GM12801 (cell line): ENCODE measurements around the gene SMARCA2.

ENCODE experiments used
- TF ChIP-seq, protein P1 (sequence below): IDR thresholded peaks from one replicate; pipeline ENCODE4 v1.5.1; 2011; ENCODE audit warnings: control low read depth; ENCODE audit not compliant: insufficient read length; ENCODE audit errors: extremely low read depth

The SMARCA2 gene

DNA sequence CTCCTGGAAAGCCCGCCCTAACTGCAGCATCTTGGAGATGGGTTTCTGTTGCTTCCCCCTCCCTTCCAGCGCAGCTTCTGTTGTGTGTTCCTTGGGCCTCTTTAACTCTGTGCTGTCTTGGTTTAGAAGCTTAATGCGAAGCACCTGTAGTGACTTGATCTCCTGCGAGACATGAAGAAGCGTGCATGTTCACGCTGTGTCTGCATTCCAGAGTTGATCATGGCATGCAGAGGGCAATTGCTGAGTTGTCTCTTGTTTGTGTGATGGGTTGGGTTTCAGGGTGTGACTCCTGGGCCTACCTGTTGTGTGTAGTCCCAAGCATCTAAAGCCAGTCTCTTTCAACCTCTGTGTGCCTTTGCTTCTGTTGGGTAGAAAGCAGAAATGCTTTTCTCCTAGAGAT lies 155.6 kb downstream of the SMARCA2 start:
- TF ChIP-seq, protein P1, sequence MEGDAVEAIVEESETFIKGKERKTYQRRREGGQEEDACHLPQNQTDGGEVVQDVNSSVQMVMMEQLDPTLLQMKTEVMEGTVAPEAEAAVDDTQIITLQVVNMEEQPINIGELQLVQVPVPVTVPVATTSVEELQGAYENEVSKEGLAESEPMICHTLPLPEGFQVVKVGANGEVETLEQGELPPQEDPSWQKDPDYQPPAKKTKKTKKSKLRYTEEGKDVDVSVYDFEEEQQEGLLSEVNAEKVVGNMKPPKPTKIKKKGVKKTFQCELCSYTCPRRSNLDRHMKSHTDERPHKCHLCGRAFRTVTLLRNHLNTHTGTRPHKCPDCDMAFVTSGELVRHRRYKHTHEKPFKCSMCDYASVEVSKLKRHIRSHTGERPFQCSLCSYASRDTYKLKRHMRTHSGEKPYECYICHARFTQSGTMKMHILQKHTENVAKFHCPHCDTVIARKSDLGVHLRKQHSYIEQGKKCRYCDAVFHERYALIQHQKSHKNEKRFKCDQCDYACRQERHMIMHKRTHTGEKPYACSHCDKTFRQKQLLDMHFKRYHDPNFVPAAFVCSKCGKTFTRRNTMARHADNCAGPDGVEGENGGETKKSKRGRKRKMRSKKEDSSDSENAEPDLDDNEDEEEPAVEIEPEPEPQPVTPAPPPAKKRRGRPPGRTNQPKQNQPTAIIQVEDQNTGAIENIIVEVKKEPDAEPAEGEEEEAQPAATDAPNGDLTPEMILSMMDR: no peak

DNA sequence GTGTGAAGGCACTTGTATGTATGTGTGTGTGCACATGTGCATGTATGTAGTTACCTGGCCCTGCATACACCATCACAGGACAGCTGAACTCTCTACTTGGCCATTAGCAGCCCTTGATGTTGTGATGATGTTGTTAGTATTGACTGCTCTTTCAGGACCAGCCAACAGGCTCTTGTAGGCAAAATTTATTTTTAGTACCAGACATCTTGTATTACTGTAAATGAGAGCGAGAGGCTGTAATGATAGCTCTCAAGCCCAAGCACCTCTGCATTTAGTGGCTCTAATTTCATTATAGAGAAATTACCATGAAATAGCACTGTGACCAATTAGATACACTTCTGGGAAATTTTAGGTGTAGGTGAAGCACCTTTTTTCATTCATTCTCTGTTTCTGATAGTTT lies 158.0 kb downstream of the SMARCA2 start:
- TF ChIP-seq, protein P1: no peak

DNA sequence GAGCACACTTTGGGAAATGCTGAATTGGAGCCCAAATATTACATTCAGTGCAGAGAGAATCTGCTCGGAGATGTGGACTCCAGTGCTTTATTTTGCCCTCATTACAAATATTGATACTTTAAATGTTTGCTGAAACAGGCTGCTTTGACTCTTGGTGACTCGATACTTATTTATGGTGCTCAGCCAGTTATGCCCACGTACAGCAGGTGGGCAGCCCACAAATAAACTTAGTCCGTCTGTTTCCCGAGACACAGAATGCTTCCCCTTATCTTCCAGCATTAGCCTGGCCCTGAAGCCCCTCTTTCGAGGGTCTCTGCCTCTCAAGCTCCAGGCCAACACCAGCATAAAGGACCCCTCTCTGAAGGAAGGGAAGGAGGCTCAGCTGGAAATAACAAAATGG lies 158.7 kb downstream of the SMARCA2 start:
- TF ChIP-seq, protein P1: no peak

DNA sequence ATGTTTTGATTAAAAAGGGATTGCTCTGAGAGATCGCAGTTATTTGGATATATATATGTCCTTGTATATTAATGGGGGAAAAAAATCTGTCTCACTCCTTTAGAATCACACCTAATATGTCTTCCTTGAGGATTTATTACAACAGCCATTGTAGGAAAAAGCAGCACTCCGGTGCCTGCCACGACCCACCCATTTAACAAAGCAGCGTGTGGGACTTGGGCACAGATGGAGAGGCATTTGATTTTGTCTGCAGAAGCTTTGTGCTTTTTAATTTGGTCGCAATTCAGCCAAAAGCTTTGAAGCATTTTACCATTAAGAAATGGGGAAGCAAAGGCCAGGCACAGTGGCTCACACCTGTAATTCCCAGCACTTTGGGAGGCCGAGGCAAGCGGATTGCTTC lies 159.2 kb downstream of the SMARCA2 start:
- TF ChIP-seq, protein P1: no peak

DNA sequence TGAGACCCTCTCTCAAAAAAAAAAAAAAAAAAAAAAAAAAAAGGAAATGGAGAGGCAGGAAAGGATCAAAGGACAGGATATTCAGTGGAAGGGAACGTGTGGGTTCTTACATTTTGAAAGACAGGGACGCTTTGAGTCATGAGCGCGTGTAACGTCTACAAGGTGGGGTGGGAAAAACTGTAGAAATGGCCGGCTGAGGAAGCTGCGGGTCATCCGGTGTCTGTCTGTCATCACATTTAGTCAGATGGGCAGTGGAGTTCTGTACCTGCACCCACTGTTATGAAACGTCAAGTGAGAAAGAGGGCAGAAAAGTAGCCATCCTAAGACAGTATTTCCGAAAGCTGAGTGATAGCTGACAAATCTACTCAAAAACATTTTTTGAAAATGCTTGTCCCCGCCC lies 159.8 kb downstream of the SMARCA2 start:
- TF ChIP-seq, protein P1: no peak

DNA sequence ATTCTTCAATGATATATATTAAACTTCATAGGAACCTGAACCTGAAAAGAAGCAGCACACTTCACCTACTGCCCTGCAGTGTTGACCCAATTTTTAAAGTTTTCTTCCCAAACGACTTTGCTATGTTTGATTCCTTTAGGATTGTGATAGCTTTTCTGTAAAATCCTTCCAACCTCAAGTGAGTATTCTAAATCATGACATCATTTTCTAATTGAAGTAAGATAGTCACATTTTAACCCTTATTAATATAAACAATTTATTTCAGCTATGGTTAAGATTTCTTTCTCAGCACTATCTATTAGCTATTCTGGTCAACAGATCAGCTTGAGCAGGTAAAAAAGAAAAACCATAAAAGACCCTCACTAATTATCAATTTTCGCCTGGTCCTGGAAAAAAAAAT lies 162.0 kb downstream of the SMARCA2 start:
- TF ChIP-seq, protein P1: no peak

DNA sequence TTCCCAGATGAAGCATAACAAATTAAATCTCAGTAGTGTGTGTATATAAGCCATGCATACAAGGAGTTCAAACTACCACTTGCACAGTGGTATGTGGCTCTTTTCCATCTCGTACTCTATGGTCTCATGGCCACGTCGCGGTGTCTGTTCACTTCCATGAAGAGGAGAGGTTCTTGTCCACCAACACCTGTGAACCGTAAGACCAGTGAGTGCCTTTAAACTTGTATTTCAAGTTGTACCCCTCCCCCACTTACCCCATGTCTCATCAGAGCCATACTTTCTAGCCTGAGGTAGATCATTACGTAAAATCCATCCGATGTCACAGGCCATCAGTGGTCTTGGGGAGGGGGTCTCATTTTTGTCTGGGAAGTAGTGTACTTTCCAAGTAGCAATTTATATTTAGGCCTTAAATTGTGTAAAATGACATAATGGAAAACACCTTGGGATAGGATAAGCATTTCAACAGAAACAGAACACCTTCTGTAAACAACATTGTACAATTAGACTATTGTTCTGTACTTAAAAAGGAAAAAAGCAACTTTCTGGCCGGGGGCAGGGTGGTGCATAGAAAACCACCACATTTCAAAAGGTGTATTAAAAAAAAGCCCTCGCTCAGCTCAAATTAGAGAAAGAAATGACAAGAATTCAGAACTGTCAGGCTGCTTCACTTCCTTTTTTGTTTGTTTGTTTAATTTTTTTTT lies 163.0 kb downstream of the SMARCA2 start:
- TF ChIP-seq, protein P1: no peak

DNA sequence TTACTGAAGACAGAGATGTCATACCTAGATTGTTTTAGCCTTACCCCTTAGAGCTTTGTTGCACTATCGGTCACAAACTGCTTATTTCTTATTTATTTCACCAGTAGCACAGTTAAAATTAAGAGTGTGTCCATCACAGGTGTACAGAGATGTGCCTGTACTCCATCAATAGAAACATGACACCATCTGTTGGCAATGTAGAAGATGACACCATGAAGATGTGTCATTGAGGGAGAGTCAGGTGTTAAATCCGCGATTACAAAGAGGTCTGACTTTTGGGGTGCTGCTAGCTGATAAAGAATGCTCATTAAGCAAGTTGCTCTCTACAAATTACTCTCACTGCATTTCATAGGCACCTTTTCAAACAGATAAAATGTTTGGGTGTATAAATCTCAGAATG lies 164.4 kb downstream of the SMARCA2 start:
- TF ChIP-seq, protein P1: no peak
